Measurements from ENCODE around the gene NCBP2. TPM values are rescaled to one million over a fixed set of nuclear protein-coding genes. Genes with fewer than 3 reads are reported as not detected.

Gene NCBP2
- total RNA-seq: 10 to 100 TPM; 54.6 to 55.6 TPM

GRCh38 chr3:196942226-196942914, at the start of gene NCBP2:
TSS of gene NCBP2 (minus strand) at chr3:196942528. CDS start at chr3:196942503, 25 bp downstream.
- no peaks in the 10 kb centered on the region for H3K27me3 Mint-ChIP-seq
- peaks cover 49% of the 10 kb centered on the region for H3K36me3 Mint-ChIP-seq (ENCODE audit: low read depth)
- peak within 1 kb of the TSS; percentile 90 for H3K4me3 Mint-ChIP-seq
- ChIA-PET POLR2A (interaction anchor here (0.6 to 5.5 kb wide), 36 partner anchors 8 to 661 kb away, joined by 3 to 91 read pairs (median 6); partner anchors contain the start of genes BDH1, CEP19, DLG1 and FBXO45), CTCF (interaction anchor here (0.9 to 3.0 kb wide), 13 partner anchors 8 to 414 kb away, joined by 3 to 19 read pairs (median 4); partner anchors contain the start of genes PIGZ and SENP5)
- peak; percentile 100 for DNase-seq
- H3K4me1 Mint-ChIP-seq: peaks cover 58% of the 10 kb centered on the region
- no peaks in the 10 kb centered on the region for H3K9me3 Mint-ChIP-seq
- peak within 1 kb of the TSS; percentile 98 for H3K27ac Mint-ChIP-seq

- no peak for DNase-seq
- H3K27ac Mint-ChIP-seq: no peak overlapping the region
Measured at GRCh38 chr3:196991581-196992460, 49.5 kb upstream of the NCBP2 start.

GRCh38 chr3:196990601-196991007, 48.3 kb upstream of the NCBP2 start:
- ChIA-PET CTCF (no interaction called here), POLR2A (no interaction called here)
- no peak for DNase-seq
- no peak overlapping the region for H3K27ac Mint-ChIP-seq
- no peaks in the 10 kb centered on the region for H3K9me3 Mint-ChIP-seq
- no peak overlapping the region for H3K4me3 Mint-ChIP-seq
- H3K4me1 Mint-ChIP-seq: no peaks in the 10 kb centered on the region
- H3K36me3 Mint-ChIP-seq (ENCODE audit: low read depth): no peaks in the 10 kb centered on the region
- H3K27me3 Mint-ChIP-seq: peaks cover 8% of the 10 kb centered on the region

More at GRCh38 chr3:196991581-196992460, 49.5 kb upstream of the NCBP2 start:
- CTCF ChIA-PET: no interaction called here
- H3K4me3 Mint-ChIP-seq: no peak overlapping the region
- peaks cover 6% of the 10 kb centered on the region for H3K27me3 Mint-ChIP-seq
- H3K4me1 Mint-ChIP-seq: no peaks in the 10 kb centered on the region
- POLR2A ChIA-PET: no interaction called here
- no peaks in the 10 kb centered on the region for H3K9me3 Mint-ChIP-seq
- no peaks in the 10 kb centered on the region for H3K36me3 Mint-ChIP-seq (ENCODE audit: low read depth)

- ChIA-PET POLR2A (no interaction called here), CTCF (no interaction called here)
- Mint-ChIP-seq H3K27me3 (peaks cover 12% of the 10 kb centered on the region), H3K36me3 (ENCODE audit: low read depth) (no peaks in the 10 kb centered on the region), H3K4me3 (no peak overlapping the region), H3K9me3 (no peaks in the 10 kb centered on the region), H3K27ac (no peak overlapping the region), H3K4me1 (no peaks in the 10 kb centered on the region)
- DNase-seq: no peak
Measured at GRCh38 chr3:196989721-196990262, 47.5 kb upstream of the NCBP2 start.

GRCh38 chr3:196988241-196989029, 46.1 kb upstream of the NCBP2 start:
- no peaks in the 10 kb centered on the region for H3K4me1 Mint-ChIP-seq
- no peak overlapping the region for H3K27ac Mint-ChIP-seq
- POLR2A ChIA-PET: no interaction called here
- no peak overlapping the region for H3K4me3 Mint-ChIP-seq
- H3K9me3 Mint-ChIP-seq: no peaks in the 10 kb centered on the region
- DNase-seq: no peak
- CTCF ChIA-PET: no interaction called here
- no peaks in the 10 kb centered on the region for H3K36me3 Mint-ChIP-seq (ENCODE audit: low read depth)
- peaks cover 21% of the 10 kb centered on the region for H3K27me3 Mint-ChIP-seq

- Mint-ChIP-seq H3K9me3 (no peaks in the 10 kb centered on the region), H3K27me3 (peaks cover 26% of the 10 kb centered on the region), H3K4me1 (no peaks in the 10 kb centered on the region), H3K27ac (no peak overlapping the region), H3K36me3 (ENCODE audit: low read depth) (no peaks in the 10 kb centered on the region), H3K4me3 (no peak overlapping the region)
- ChIA-PET CTCF (no interaction called here), POLR2A (no interaction called here)
- DNase-seq: no peak
Measured at GRCh38 chr3:196987022-196987421, 44.7 kb upstream of the NCBP2 start.

GRCh38 chr3:196985954-196986885, 43.9 kb upstream of the NCBP2 start:
- peaks cover 4% of the 10 kb centered on the region for H3K9me3 Mint-ChIP-seq
- H3K27me3 Mint-ChIP-seq: peaks cover 30% of the 10 kb centered on the region
- ChIA-PET CTCF (no interaction called here), POLR2A (no interaction called here)
- H3K36me3 Mint-ChIP-seq (ENCODE audit: low read depth): peaks cover 4% of the 10 kb centered on the region
- no peak overlapping the region for H3K27ac Mint-ChIP-seq
- DNase-seq: no peak
- no peaks in the 10 kb centered on the region for H3K4me1 Mint-ChIP-seq
- no peak overlapping the region for H3K4me3 Mint-ChIP-seq

- ChIA-PET CTCF (interaction anchor here (0.5 kb wide), 1 partner anchor 82 kb away, joined by 3 read pairs; no protein-coding TSS in a partner anchor), POLR2A (no interaction called here)
- H3K36me3 Mint-ChIP-seq (ENCODE audit: low read depth): peaks cover 4% of the 10 kb centered on the region
- DNase-seq: no peak
- H3K4me1 Mint-ChIP-seq: no peaks in the 10 kb centered on the region
- H3K9me3 Mint-ChIP-seq: peaks cover 4% of the 10 kb centered on the region
- H3K4me3 Mint-ChIP-seq: no peak overlapping the region
- peaks cover 30% of the 10 kb centered on the region for H3K27me3 Mint-ChIP-seq
- H3K27ac Mint-ChIP-seq: no peak overlapping the region
Measured at GRCh38 chr3:196985298-196985697, 43.0 kb upstream of the NCBP2 start.

- peaks cover 4% of the 10 kb centered on the region for H3K36me3 Mint-ChIP-seq (ENCODE audit: low read depth)
- no peak overlapping the region for H3K4me3 Mint-ChIP-seq
- H3K27ac Mint-ChIP-seq: no peak overlapping the region
- peaks cover 29% of the 10 kb centered on the region for H3K27me3 Mint-ChIP-seq
- peaks cover 4% of the 10 kb centered on the region for H3K9me3 Mint-ChIP-seq
- peaks cover 6% of the 10 kb centered on the region for H3K4me1 Mint-ChIP-seq
- ChIA-PET CTCF (interaction anchor here (1.6 kb wide), 1 partner anchor 13 kb away, joined by 3 read pairs; no protein-coding TSS in a partner anchor), POLR2A (no interaction called here)
- DNase-seq: no peak
Measured at GRCh38 chr3:196983186-196983585, 40.9 kb upstream of the NCBP2 start.

- ChIA-PET POLR2A (no interaction called here), CTCF (interaction anchor here (0.7 kb wide), 1 partner anchor 134 kb away, joined by 3 read pairs; no protein-coding TSS in a partner anchor)
Measured at GRCh38 chr3:196981657-196982056, 39.3 kb upstream of the NCBP2 start.

GRCh38 chr3:196979545-196979944, 37.2 kb upstream of the NCBP2 start:
- Mint-ChIP-seq H3K4me3 (no peak overlapping the region), H3K4me1 (peaks cover 6% of the 10 kb centered on the region), H3K27me3 (peaks cover 17% of the 10 kb centered on the region), H3K36me3 (ENCODE audit: low read depth) (peaks cover 4% of the 10 kb centered on the region), H3K27ac (no peak overlapping the region), H3K9me3 (peaks cover 4% of the 10 kb centered on the region)
- DNase-seq: no peak
- ChIA-PET POLR2A (interaction anchor here (0.6 kb wide), 1 partner anchor 144 kb away, joined by 4 read pairs; no protein-coding TSS in a partner anchor), CTCF (interaction anchor here (1.9 kb wide), 1 partner anchor 142 kb away, joined by 4 read pairs; no protein-coding TSS in a partner anchor)

More at GRCh38 chr3:196981657-196982056, 39.3 kb upstream of the NCBP2 start:
- H3K27me3 Mint-ChIP-seq: peaks cover 24% of the 10 kb centered on the region
- peaks cover 4% of the 10 kb centered on the region for H3K36me3 Mint-ChIP-seq (ENCODE audit: low read depth)
- peaks cover 4% of the 10 kb centered on the region for H3K9me3 Mint-ChIP-seq
- H3K4me1 Mint-ChIP-seq: peaks cover 6% of the 10 kb centered on the region
- H3K27ac Mint-ChIP-seq: no peak overlapping the region
- H3K4me3 Mint-ChIP-seq: no peak overlapping the region
- DNase-seq: no peak

GRCh38 chr3:196976941-196977340, 34.6 kb upstream of the NCBP2 start:
- H3K36me3 Mint-ChIP-seq (ENCODE audit: low read depth): peaks cover 4% of the 10 kb centered on the region
- no peak overlapping the region for H3K27ac Mint-ChIP-seq
- CTCF ChIA-PET: no interaction called here
- H3K4me1 Mint-ChIP-seq: peaks cover 6% of the 10 kb centered on the region
- no peak overlapping the region for H3K4me3 Mint-ChIP-seq
- DNase-seq: no peak
- POLR2A ChIA-PET: no interaction called here
- H3K27me3 Mint-ChIP-seq: peaks cover 4% of the 10 kb centered on the region
- H3K9me3 Mint-ChIP-seq: peaks cover 4% of the 10 kb centered on the region
